ENCODE data around the gene RCCD1.

GRCh38 chr15:90921887-90922286 lies 32.8 kb upstream of the RCCD1 start:
- TF ChIP-seq POLR2A (IDR thresholded peaks at IDR 0.05; ENCODE audit: low read depth, low read length) (no peak), POLR2AphosphoS5 (IDR thresholded peaks at IDR 0.05; ENCODE audit: insufficient read depth, low read depth, low read length) (no peak), FOS (IDR thresholded peaks at IDR 0.05; ENCODE audit: borderline replicate concordance, insufficient read depth, low read length) (no peak), EZH2 (IDR thresholded peaks at IDR 0.05; ENCODE audit: borderline replicate concordance, low read depth, low read length, severe bottlenecking) (no peak), MAX (IDR thresholded peaks at IDR 0.05; ENCODE audit: insufficient read depth, insufficient read length) (no peak), JUN (IDR thresholded peaks at IDR 0.05; ENCODE audit: borderline replicate concordance, insufficient read depth, insufficient read length, low read depth) (no peak)
- TF ChIP-seq, protein P1, sequence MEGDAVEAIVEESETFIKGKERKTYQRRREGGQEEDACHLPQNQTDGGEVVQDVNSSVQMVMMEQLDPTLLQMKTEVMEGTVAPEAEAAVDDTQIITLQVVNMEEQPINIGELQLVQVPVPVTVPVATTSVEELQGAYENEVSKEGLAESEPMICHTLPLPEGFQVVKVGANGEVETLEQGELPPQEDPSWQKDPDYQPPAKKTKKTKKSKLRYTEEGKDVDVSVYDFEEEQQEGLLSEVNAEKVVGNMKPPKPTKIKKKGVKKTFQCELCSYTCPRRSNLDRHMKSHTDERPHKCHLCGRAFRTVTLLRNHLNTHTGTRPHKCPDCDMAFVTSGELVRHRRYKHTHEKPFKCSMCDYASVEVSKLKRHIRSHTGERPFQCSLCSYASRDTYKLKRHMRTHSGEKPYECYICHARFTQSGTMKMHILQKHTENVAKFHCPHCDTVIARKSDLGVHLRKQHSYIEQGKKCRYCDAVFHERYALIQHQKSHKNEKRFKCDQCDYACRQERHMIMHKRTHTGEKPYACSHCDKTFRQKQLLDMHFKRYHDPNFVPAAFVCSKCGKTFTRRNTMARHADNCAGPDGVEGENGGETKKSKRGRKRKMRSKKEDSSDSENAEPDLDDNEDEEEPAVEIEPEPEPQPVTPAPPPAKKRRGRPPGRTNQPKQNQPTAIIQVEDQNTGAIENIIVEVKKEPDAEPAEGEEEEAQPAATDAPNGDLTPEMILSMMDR (IDR thresholded peaks at IDR 0.05; ENCODE audit: extremely low read depth in 1 of 2, insufficient read depth in 1 of 2, low read depth in 1 of 2, low read length in 2 of 2) = no peak
